Measurements from ENCODE around the gene PPP2R2C. TPM values are rescaled to one million over a fixed set of nuclear protein-coding genes. Genes with fewer than 3 reads are reported as not detected.

The PPP2R2C gene
- total and polyA plus RNA-seq, 9 of the 15 experiments (the other 6 are each of a cell fraction or from before 2014, with no cell fraction given), result 0.04 to 0.06 TPM; not detected in 7

DNA sequence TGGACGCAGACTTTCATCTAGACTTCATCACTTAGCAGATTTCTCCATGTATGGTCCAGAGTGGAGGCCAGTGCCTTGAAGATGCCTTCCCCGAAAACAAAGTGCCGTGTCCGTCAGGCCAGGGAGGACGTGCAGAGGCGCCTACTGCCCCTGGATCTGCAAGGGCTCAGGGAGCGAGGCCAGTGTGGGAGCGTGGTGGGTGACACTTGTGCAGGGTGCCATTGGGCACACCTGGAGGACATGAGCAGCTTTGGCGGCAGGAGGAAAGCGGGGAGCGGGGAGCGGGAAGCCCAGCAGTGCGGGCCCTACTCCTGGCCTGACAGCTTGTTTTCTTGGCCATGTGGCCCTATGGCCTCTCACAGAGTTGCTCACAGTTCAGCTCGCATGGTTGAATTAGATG lies 176.9 kb downstream of the PPP2R2C start:
- FAIRE-seq (no peak), ATAC-seq (no peak), DNase-seq (ENCODE audit: extremely low read depth in 1 of 4, low spot score in 3 of 4) (no peak)
- Histone ChIP-seq H4K20me1 (replicated peaks; ENCODE audit: control insufficient read depth, insufficient read depth, low read length) (peaks cover 8% of the 10 kb centered on the region; the same call in 1 of the 2 replicates), H3K9ac (ENCODE audit: insufficient read depth in 1 of 2, low read depth in 2 of 2, low read length in 2 of 2) (no peak overlapping the region), H3K27ac (ENCODE audit: extremely low read depth, low read depth, low read length) (no peak overlapping the region), H3K27me3 (ENCODE audit: control insufficient read depth in 2 of 2, insufficient read depth in 2 of 2, low read length in 2 of 2) (peaks cover 2 to 47% of the 10 kb centered on the region in 2 experiments; a peak in 3 of 5 replicates), H3K4me1 (replicated peaks in 1 of 2; ENCODE audit: control insufficient read depth in 2 of 2, insufficient read depth in 2 of 2, low read length in 2 of 2) (peaks cover 0 to 4% of the 10 kb centered on the region in 2 experiments; a peak in 1 of 5 replicates), H3K36me3 (ENCODE audit: control insufficient read depth, insufficient read depth, low read length) (no peaks in the 10 kb centered on the region), H3K4me3 (no peak overlapping the region), H3K9me1 (ENCODE audit: control insufficient read depth, insufficient read depth, low read length) (peaks cover 5% of the 10 kb centered on the region), H3K9me3 (replicated peaks; ENCODE audit: control insufficient read depth, insufficient read depth, low read depth, low read length) (no peaks in the 10 kb centered on the region), H2AFZ (ENCODE audit: low read depth, low read length) (no peak overlapping the region), H3K4me2 (ENCODE audit: insufficient read depth, low read length) (no peak overlapping the region), H3K79me2 (ENCODE audit: control insufficient read depth, insufficient read depth, low read length) (no peaks in the 10 kb centered on the region)
- WGBS (ENCODE audit: insufficient coverage, low coverage, missing lambda C conversion rate), result 2% methylated on average over 14 of the region's 14 CpGs
- in situ Hi-C loops (cut with MboI) (no loop called here), intact Hi-C loops (cut with micrococcal nuclease) (no loop called here)
- ChIA-PET POLR2A (no interaction called here), CTCF (ENCODE audit: low intra/inter-chr PET ratio) (no interaction called here)
- BruUV-seq (replicated peaks), result no TSS peak
- TF ChIP-seq ZNF12 (CRISPR knock-in tag; IDR thresholded peaks at IDR 0.05) (no peak), EGR1 (conservative IDR thresholded peaks at IDR 0.05) (no peak), TSC22D4 (tag; IDR thresholded peaks at IDR 0.05) (no peak), ZNF551 (CRISPR knock-in tag; IDR thresholded peaks at IDR 0.05) (no peak), ZBTB17 (CRISPR knock-in tag; IDR thresholded peaks at IDR 0.05) (no peak), ZNF184 (CRISPR knock-in tag; IDR thresholded peaks at IDR 0.05) (no peak), MEF2D (tag; conservative IDR thresholded peaks at IDR 0.05; ENCODE audit: low read depth) (no peak), ETV5 (CRISPR knock-in tag; IDR thresholded peaks at IDR 0.05; ENCODE audit: low read depth) (no peak), MAZ (CRISPR knock-in tag; conservative IDR thresholded peaks at IDR 0.05 in 1 of 2, IDR thresholded peaks at IDR 0.05 in 1 of 2) (no peak), PCBP1 (IDR thresholded peaks at IDR 0.05; ENCODE audit: low read depth, low read length, poor library complexity, severe bottlenecking) (no peak), NEUROD1 (IDR thresholded peaks at IDR 0.05; ENCODE audit: borderline replicate concordance, low read depth, low read length, partially characterized antibody) (no peak), SNIP1 (IDR thresholded peaks at IDR 0.05; ENCODE audit: low read depth) (no peak), MBD2 (IDR thresholded peaks at IDR 0.05; ENCODE audit: borderline replicate concordance, low read depth) (no peak), MAFG (tag; conservative IDR thresholded peaks at IDR 0.05) (no peak)
- TF ChIP-seq, protein P1, sequence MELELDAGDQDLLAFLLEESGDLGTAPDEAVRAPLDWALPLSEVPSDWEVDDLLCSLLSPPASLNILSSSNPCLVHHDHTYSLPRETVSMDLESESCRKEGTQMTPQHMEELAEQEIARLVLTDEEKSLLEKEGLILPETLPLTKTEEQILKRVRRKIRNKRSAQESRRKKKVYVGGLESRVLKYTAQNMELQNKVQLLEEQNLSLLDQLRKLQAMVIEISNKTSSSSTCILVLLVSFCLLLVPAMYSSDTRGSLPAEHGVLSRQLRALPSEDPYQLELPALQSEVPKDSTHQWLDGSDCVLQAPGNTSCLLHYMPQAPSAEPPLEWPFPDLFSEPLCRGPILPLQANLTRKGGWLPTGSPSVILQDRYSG (tag; conservative IDR thresholded peaks at IDR 0.05; ENCODE audit: low read depth), result no peak
- TF ChIP-seq, protein P2, sequence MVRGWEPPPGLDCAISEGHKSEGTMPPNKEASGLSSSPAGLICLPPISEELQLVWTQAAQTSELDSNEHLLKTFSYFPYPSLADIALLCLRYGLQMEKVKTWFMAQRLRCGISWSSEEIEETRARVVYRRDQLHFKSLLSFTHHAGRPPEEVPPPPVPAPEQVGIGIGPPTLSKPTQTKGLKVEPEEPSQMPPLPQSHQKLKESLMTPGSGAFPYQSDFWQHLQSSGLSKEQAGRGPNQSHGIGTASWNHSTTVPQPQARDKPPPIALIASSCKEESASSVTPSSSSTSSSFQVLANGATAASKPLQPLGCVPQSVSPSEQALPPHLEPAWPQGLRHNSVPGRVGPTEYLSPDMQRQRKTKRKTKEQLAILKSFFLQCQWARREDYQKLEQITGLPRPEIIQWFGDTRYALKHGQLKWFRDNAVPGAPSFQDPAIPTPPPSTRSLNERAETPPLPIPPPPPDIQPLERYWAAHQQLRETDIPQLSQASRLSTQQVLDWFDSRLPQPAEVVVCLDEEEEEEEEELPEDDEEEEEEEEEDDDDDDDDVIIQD (CRISPR knock-in tag; IDR thresholded peaks at IDR 0.05), result no peak
- TF ChIP-seq, protein P3, sequence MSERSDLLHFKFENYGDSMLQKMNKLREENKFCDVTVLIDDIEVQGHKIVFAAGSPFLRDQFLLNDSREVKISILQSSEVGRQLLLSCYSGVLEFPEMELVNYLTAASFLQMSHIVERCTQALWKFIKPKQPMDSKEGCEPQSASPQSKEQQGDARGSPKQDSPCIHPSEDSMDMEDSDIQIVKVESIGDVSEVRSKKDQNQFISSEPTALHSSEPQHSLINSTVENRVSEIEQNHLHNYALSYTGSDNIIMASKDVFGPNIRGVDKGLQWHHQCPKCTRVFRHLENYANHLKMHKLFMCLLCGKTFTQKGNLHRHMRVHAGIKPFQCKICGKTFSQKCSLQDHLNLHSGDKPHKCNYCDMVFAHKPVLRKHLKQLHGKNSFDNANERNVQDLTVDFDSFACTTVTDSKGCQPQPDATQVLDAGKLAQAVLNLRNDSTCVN (CRISPR knock-in tag; IDR thresholded peaks at IDR 0.05), result no peak
- TF ChIP-seq, protein P4, sequence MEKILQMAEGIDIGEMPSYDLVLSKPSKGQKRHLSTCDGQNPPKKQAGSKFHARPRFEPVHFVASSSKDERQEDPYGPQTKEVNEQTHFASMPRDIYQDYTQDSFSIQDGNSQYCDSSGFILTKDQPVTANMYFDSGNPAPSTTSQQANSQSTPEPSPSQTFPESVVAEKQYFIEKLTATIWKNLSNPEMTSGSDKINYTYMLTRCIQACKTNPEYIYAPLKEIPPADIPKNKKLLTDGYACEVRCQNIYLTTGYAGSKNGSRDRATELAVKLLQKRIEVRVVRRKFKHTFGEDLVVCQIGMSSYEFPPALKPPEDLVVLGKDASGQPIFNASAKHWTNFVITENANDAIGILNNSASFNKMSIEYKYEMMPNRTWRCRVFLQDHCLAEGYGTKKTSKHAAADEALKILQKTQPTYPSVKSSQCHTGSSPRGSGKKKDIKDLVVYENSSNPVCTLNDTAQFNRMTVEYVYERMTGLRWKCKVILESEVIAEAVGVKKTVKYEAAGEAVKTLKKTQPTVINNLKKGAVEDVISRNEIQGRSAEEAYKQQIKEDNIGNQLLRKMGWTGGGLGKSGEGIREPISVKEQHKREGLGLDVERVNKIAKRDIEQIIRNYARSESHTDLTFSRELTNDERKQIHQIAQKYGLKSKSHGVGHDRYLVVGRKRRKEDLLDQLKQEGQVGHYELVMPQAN (IDR thresholded peaks at IDR 0.05; ENCODE audit: borderline replicate concordance), result no peak
